Measurements from ENCODE around the gene SUGP2. TPM values are rescaled to one million over a fixed set of nuclear protein-coding genes. Genes with fewer than 3 reads are reported as not detected.

The SUGP2 gene
- total RNA-seq, 1 experiment from 2014 or later = 95.2 TPM

DNA sequence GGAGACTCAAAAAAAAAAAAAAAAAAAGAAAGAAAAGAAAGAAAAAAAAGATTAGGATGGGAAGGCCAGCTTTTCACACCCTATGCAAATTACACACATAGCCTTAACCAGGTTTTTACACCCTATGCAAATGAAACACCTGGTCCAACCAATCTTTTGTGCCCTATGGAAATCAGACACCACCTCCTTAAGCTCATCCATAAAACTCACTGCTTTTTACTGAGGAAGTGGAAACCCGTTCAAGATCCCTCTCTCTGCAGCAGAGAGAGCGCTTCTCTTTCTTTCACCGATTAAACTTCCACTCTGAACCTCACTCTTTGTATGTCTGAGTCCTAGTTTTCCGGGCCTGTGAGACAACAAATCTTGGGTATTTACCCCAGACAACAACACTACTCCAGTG, 67.0 kb downstream of the SUGP2 start:
- H4K20me1 ChIP-seq (ENCODE audit: control insufficient read depth, insufficient read depth, insufficient read length) = no peaks in the 10 kb centered on the region
- no peaks in the 10 kb centered on the region for H3K79me2 ChIP-seq (ENCODE audit: insufficient read depth, low read length)
- no peak overlapping the region for H3K4ac ChIP-seq (ENCODE audit: low read depth, low read length)
- H2BK5ac ChIP-seq (ENCODE audit: insufficient read length, low read length) = no peak overlapping the region
- no peak overlapping the region for H3K9ac ChIP-seq (ENCODE audit: extremely low read depth, insufficient read length, low read length)
- H3K27ac ChIP-seq (ENCODE audit: insufficient read length, low read depth, low read length) = no peak overlapping the region
- H4K91ac ChIP-seq (ENCODE audit: insufficient read length, low read depth, low read length) = no peak overlapping the region
- no peaks in the 10 kb centered on the region for H3K9me3 ChIP-seq (ENCODE audit: control insufficient read depth, low read depth, low read length)
- no peaks in the 10 kb centered on the region for H3K27me3 ChIP-seq (ENCODE audit: insufficient read depth, low read length)
- no peak overlapping the region for H2AK5ac ChIP-seq (ENCODE audit: insufficient read length, low read length)
- no peak overlapping the region for H3K56ac ChIP-seq (ENCODE audit: insufficient read length, low read depth, low read length)
- no peak overlapping the region for H2BK20ac ChIP-seq (ENCODE audit: low read depth, low read length, poor library complexity, severe bottlenecking)
- H3K27ac Mint-ChIP-seq = peak overlapping the region; percentile 10 to 95 (median 70); a peak in 4 of 7 replicates
- no peak overlapping the region for H3K23ac ChIP-seq (ENCODE audit: insufficient read length, low read depth, low read length)
- no peak overlapping the region for H4K5ac ChIP-seq (ENCODE audit: insufficient read length, low read depth, low read length)
- no peak overlapping the region for H3K14ac ChIP-seq (ENCODE audit: insufficient read depth, low read length)
- H3K27me3 Mint-ChIP-seq (ENCODE audit: low read depth) = peaks cover 14% of the 10 kb centered on the region
- no CpG with 5 or more reads among the region's 4 CpGs for WGBS (ENCODE audit: extremely low coverage, insufficient read length, low lambda C conversion rate)
- H2AFZ ChIP-seq (ENCODE audit: low read length) = peak overlapping the region; percentile 87
- H3K4me3 Mint-ChIP-seq = no peak overlapping the region
- TF ChIP-seq, protein P1, sequence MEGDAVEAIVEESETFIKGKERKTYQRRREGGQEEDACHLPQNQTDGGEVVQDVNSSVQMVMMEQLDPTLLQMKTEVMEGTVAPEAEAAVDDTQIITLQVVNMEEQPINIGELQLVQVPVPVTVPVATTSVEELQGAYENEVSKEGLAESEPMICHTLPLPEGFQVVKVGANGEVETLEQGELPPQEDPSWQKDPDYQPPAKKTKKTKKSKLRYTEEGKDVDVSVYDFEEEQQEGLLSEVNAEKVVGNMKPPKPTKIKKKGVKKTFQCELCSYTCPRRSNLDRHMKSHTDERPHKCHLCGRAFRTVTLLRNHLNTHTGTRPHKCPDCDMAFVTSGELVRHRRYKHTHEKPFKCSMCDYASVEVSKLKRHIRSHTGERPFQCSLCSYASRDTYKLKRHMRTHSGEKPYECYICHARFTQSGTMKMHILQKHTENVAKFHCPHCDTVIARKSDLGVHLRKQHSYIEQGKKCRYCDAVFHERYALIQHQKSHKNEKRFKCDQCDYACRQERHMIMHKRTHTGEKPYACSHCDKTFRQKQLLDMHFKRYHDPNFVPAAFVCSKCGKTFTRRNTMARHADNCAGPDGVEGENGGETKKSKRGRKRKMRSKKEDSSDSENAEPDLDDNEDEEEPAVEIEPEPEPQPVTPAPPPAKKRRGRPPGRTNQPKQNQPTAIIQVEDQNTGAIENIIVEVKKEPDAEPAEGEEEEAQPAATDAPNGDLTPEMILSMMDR (conservative IDR thresholded peaks at IDR 0.05) = no peak
- H3K4me1 ChIP-seq (ENCODE audit: insufficient read depth, low read length) = no peaks in the 10 kb centered on the region
- peak; percentile 44 for DNase-seq
- no peak overlapping the region for H3K18ac ChIP-seq (ENCODE audit: insufficient read length, low read depth, low read length)
- H2BK12ac ChIP-seq (ENCODE audit: insufficient read length, low read depth, low read length) = no peak overlapping the region
- no peak overlapping the region for H2BK120ac ChIP-seq (ENCODE audit: low read depth, low read length, poor library complexity, severe bottlenecking)
- H3K36me3 Mint-ChIP-seq (ENCODE audit: insufficient read depth in 1 of 3, low read depth in 3 of 3) = peaks cover 0 to 4% (median 0%) of the 10 kb centered on the region in 3 experiments; a peak in 1 of 7 replicates
- H4K8ac ChIP-seq (replicated peaks; ENCODE audit: insufficient read length, low read depth, low read length) = no peak overlapping the region
- peaks cover 6 to 25% of the 10 kb centered on the region in 2 experiments for H3K4me1 Mint-ChIP-seq
- H3K9me3 Mint-ChIP-seq = peaks cover 3 to 4% of the 10 kb centered on the region in 2 experiments; a peak in 3 of 5 replicates
- no peak overlapping the region for H2BK15ac ChIP-seq (ENCODE audit: low read depth, low read length)
- H3T11ph ChIP-seq (ENCODE audit: low read length) = no peak overlapping the region
- no peaks in the 10 kb centered on the region for H3K23me2 ChIP-seq (ENCODE audit: insufficient read length, low read depth, low read length, poor library complexity, severe bottlenecking)
- H3K4me2 ChIP-seq (ENCODE audit: insufficient read depth, insufficient read length, low read length) = no peak overlapping the region
- no peaks in the 10 kb centered on the region for H3K79me1 ChIP-seq (ENCODE audit: insufficient read depth, low read depth, low read length, poor library complexity, severe bottlenecking)
